SK-N-MC (cell line): ENCODE data around the gene CPA4.
"Not testable (repeated sequence)": the region's sequence is repeated elsewhere in the genome, so short reads cannot be mapped to it uniquely, and the experiment has no call there.

Source experiments
- EZH2 ChIP-seq: fragments of 200-600 bp; sonication (generic); IDR thresholded peaks from one replicate; pipeline ENCODE4 v1.6.1; 2017; ENCODE audit warnings: antibody characterized with exemption
- POLR2AphosphoS5 ChIP-seq: IDR thresholded peaks from 2 replicates; pipeline ENCODE4 v1.6.1; 2012; ENCODE audit warnings: mild to moderate bottlenecking, low read depth, low read length, borderline replicate concordance

DNA sequence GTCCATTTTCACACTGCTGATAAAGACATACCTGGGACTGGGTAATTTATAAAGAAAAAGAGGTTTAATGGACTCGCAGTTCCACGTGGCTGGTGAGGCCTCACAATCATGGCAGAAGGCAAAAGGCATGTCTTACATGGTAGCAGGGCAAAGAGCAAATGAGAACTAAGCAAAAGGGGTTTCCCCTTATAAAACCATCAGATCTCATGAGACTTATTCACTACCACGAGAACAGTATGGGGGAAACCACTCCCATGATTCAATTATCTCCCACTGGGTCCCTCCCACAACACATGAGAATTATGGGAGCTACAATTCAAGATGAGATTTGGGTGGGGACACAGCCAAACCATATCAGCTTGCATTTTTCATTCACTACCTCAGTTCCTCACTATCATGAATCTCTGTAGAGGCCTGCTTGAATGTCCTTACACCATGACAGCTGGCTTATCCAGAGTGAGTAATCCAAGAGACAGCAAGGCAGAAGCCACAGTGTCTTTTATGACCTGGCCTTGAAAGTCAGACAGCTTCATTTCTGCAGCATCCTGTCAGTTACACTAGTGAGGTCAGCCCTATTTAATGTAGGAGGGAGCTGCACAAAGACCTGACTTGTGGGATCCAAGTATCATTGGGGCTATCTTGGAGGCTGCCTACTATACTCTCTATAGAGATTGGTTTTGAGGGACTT is 28.7 kb downstream of the CPA4 start:
- TF ChIP-seq POLR2AphosphoS5, EZH2: not testable (repeated sequence)
